ENCODE data around the gene ATG9A. TPM values are rescaled to one million over a fixed set of nuclear protein-coding genes. Genes with fewer than 3 reads are reported as not detected.

The ATG9A gene
- total and polyA plus RNA-seq, 9 of the 15 experiments (the other 6 are each of a cell fraction or from before 2014, with no cell fraction given): 0.25 to 65.6 (median 23.4) TPM

DNA sequence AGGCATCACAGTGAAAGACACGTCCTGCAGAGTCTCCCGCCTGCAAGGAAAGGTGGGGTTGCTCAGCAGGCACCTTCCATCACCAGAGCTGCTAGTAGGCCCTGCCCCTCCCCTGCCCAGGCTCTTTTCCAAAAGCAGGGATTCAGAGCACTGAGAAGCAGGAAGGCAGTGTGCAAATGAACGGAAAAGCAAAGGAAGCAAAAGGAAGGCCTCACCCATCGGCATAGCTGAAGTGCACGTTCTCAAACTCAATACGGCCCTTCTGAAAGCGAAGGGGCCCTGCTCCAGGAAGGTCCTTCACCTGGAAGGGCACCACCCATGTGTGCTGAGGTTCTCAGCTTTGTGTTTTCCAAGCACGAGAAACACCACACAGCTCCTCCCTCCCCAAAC is 16.4 kb downstream of the ATG9A start:
- in situ Hi-C loops (cut with MboI): no loop called here
- Histone ChIP-seq H3K4me3 (no peak overlapping the region), H2AFZ (ENCODE audit: low read depth, low read length) (no peak overlapping the region), H3K79me2 (ENCODE audit: control insufficient read depth, insufficient read depth, low read length) (peaks cover 20% of the 10 kb centered on the region), H3K36me3 (ENCODE audit: control insufficient read depth, insufficient read depth, low read length) (peaks cover 80% of the 10 kb centered on the region), H3K27ac (ENCODE audit: extremely low read depth, low read depth, low read length) (no peak overlapping the region), H3K27me3 (ENCODE audit: control insufficient read depth in 2 of 2, insufficient read depth in 2 of 2, low read length in 2 of 2) (no peaks in the 10 kb centered on the region), H3K4me2 (ENCODE audit: insufficient read depth, low read length) (no peak overlapping the region), H3K9me1 (ENCODE audit: control insufficient read depth, insufficient read depth, low read length) (no peaks in the 10 kb centered on the region), H3K9me3 (replicated peaks; ENCODE audit: control insufficient read depth, insufficient read depth, low read depth, low read length) (no peaks in the 10 kb centered on the region), H3K4me1 (replicated peaks in 1 of 2; ENCODE audit: control insufficient read depth in 2 of 2, insufficient read depth in 2 of 2, low read length in 2 of 2) (peaks cover 10 to 21% of the 10 kb centered on the region in 2 experiments; a peak in 4 of 5 replicates), H4K20me1 (replicated peaks; ENCODE audit: control insufficient read depth, insufficient read depth, low read length) (peaks cover 6% of the 10 kb centered on the region; the same call in 1 of the 2 replicates), H3K9ac (ENCODE audit: insufficient read depth in 1 of 2, low read depth in 2 of 2, low read length in 2 of 2) (no peak overlapping the region)
- ATAC-seq: no peak
- BruUV-seq (replicated peaks): no TSS peak
- no peak for FAIRE-seq
- DNase-seq (ENCODE audit: extremely low read depth in 1 of 4, low spot score in 3 of 4): no peak
- ChIA-PET CTCF (ENCODE audit: low intra/inter-chr PET ratio) (no interaction called here), POLR2A (no interaction called here)
- TF ChIP-seq, protein P1, sequence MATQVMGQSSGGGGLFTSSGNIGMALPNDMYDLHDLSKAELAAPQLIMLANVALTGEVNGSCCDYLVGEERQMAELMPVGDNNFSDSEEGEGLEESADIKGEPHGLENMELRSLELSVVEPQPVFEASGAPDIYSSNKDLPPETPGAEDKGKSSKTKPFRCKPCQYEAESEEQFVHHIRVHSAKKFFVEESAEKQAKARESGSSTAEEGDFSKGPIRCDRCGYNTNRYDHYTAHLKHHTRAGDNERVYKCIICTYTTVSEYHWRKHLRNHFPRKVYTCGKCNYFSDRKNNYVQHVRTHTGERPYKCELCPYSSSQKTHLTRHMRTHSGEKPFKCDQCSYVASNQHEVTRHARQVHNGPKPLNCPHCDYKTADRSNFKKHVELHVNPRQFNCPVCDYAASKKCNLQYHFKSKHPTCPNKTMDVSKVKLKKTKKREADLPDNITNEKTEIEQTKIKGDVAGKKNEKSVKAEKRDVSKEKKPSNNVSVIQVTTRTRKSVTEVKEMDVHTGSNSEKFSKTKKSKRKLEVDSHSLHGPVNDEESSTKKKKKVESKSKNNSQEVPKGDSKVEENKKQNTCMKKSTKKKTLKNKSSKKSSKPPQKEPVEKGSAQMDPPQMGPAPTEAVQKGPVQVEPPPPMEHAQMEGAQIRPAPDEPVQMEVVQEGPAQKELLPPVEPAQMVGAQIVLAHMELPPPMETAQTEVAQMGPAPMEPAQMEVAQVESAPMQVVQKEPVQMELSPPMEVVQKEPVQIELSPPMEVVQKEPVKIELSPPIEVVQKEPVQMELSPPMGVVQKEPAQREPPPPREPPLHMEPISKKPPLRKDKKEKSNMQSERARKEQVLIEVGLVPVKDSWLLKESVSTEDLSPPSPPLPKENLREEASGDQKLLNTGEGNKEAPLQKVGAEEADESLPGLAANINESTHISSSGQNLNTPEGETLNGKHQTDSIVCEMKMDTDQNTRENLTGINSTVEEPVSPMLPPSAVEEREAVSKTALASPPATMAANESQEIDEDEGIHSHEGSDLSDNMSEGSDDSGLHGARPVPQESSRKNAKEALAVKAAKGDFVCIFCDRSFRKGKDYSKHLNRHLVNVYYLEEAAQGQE (IDR thresholded peaks at IDR 0.05; ENCODE audit: borderline replicate concordance): no peak
- TF ChIP-seq, protein P1 (CRISPR knock-in tag; IDR thresholded peaks at IDR 0.05; ENCODE audit: low read depth): no peak
- TF ChIP-seq HDGF (IDR thresholded peaks at IDR 0.05): no peak
- TF ChIP-seq PHB2 (IDR thresholded peaks at IDR 0.05; ENCODE audit: low read depth): no peak
- no peak for TF ChIP-seq POLR3A (IDR thresholded peaks at IDR 0.05; ENCODE audit: borderline replicate concordance, extremely low read depth, insufficient read depth, insufficient read length)
- TF ChIP-seq, protein P2, sequence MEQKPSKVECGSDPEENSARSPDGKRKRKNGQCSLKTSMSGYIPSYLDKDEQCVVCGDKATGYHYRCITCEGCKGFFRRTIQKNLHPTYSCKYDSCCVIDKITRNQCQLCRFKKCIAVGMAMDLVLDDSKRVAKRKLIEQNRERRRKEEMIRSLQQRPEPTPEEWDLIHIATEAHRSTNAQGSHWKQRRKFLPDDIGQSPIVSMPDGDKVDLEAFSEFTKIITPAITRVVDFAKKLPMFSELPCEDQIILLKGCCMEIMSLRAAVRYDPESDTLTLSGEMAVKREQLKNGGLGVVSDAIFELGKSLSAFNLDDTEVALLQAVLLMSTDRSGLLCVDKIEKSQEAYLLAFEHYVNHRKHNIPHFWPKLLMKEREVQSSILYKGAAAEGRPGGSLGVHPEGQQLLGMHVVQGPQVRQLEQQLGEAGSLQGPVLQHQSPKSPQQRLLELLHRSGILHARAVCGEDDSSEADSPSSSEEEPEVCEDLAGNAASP (IDR thresholded peaks at IDR 0.05): no peak
- TF ChIP-seq KAT2B (IDR thresholded peaks at IDR 0.05; ENCODE audit: low read depth, low read length): no peak
- no peak for TF ChIP-seq ZSCAN29 (IDR thresholded peaks at IDR 0.05)
- no peak for TF ChIP-seq ARNT (IDR thresholded peaks at IDR 0.05)
- TF ChIP-seq FOXM1 (IDR thresholded peaks at IDR 0.05; ENCODE audit: low read depth): no peak
- TF ChIP-seq FOXM1 (CRISPR knock-in tag; IDR thresholded peaks at IDR 0.05; ENCODE audit: low read depth): no peak
- TF ChIP-seq SMARCA4 (IDR thresholded peaks at IDR 0.05): no peak
- TF ChIP-seq MCM7 (IDR thresholded peaks at IDR 0.05): no peak
- TF ChIP-seq, protein P3, sequence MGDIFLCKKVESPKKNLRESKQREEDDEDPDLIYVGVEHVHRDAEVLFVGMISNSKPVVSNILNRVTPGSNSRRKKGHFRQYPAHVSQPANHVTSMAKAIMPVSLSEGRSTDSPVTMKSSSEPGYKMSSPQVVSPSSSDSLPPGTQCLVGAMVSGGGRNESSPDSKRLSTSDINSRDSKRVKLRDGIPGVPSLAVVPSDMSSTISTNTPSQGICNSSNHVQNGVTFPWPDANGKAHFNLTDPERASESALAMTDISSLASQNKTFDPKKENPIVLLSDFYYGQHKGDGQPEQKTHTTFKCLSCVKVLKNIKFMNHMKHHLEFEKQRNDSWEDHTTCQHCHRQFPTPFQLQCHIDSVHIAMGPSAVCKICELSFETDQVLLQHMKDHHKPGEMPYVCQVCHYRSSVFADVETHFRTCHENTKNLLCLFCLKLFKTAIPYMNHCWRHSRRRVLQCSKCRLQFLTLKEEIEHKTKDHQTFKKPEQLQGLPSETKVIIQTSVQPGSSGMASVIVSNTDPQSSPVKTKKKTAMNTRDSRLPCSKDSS (IDR thresholded peaks at IDR 0.05; ENCODE audit: low read depth, partially characterized antibody): no peak
- no peak for TF ChIP-seq MCM3 (IDR thresholded peaks at IDR 0.05)
- intact Hi-C loops (cut with micrococcal nuclease): no loop called here
- 84% methylated on average over 6 of the region's 8 CpGs for WGBS (ENCODE audit: insufficient coverage, low coverage, missing lambda C conversion rate)
